ENCODE results near the gene KCNA3.

Gene KCNA3

GRCh38 chr1:110636149-110636935 lies 38.4 kb downstream of the KCNA3 start:
- Histone ChIP-seq H3K4me1 (ENCODE audit: control insufficient read depth, low read depth, low read length) (no peaks in the 10 kb centered on the region), H3K9ac (ENCODE audit: low read length) (no peak overlapping the region), H3K4me3 (ENCODE audit: low read length) (no peak overlapping the region), H3K27me3 (ENCODE audit: control insufficient read depth, insufficient read depth, low read length) (no peaks in the 10 kb centered on the region), H3K27ac (ENCODE audit: low read length) (no peak overlapping the region), H3K36me3 (ENCODE audit: control insufficient read depth, low read depth, low read length) (no peaks in the 10 kb centered on the region), H3K9me3 (ENCODE audit: control insufficient read depth, low read depth, low read length) (no peaks in the 10 kb centered on the region)

DNA sequence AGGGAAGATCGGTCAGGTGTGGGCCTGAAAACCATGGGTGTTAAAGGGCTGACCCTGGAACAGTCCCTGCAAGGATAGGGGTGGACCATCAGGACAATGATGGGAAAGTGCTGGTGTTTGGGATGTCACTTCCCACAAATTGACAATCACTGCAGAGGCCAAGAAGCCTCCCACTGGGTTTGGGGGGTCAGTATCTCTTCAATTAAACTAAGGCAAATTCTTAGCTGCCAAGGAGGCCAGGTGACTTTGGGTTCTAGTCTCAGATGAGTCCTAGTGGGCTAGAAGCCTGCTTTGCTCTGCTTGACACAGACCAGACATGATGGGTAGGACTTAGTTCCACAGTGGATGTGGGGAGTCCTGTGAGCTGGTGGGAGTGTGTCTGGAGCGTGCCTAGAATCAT lies 39.3 kb downstream of the KCNA3 start:
- Histone ChIP-seq H3K9ac (ENCODE audit: low read length) (no peak overlapping the region), H3K27me3 (ENCODE audit: control insufficient read depth, insufficient read depth, low read length) (no peaks in the 10 kb centered on the region), H3K27ac (ENCODE audit: low read length) (no peak overlapping the region), H3K36me3 (ENCODE audit: control insufficient read depth, low read depth, low read length) (no peaks in the 10 kb centered on the region), H3K4me1 (ENCODE audit: control insufficient read depth, low read depth, low read length) (no peaks in the 10 kb centered on the region), H3K4me3 (ENCODE audit: low read length) (no peak overlapping the region), H3K9me3 (ENCODE audit: control insufficient read depth, low read depth, low read length) (no peaks in the 10 kb centered on the region)

GRCh38 chr1:110634455-110635311 lies 40.1 kb downstream of the KCNA3 start:
- no peaks in the 10 kb centered on the region for H3K4me1 ChIP-seq (ENCODE audit: control insufficient read depth, low read depth, low read length)
- no peak overlapping the region for H3K27ac ChIP-seq (ENCODE audit: low read length)
- no peak overlapping the region for H3K9ac ChIP-seq (ENCODE audit: low read length)
- H3K4me3 ChIP-seq (ENCODE audit: low read length) = no peak overlapping the region
- no peaks in the 10 kb centered on the region for H3K36me3 ChIP-seq (ENCODE audit: control insufficient read depth, low read depth, low read length)
- H3K9me3 ChIP-seq (ENCODE audit: control insufficient read depth, low read depth, low read length) = no peaks in the 10 kb centered on the region
- H3K27me3 ChIP-seq (ENCODE audit: control insufficient read depth, insufficient read depth, low read length) = no peaks in the 10 kb centered on the region

DNA sequence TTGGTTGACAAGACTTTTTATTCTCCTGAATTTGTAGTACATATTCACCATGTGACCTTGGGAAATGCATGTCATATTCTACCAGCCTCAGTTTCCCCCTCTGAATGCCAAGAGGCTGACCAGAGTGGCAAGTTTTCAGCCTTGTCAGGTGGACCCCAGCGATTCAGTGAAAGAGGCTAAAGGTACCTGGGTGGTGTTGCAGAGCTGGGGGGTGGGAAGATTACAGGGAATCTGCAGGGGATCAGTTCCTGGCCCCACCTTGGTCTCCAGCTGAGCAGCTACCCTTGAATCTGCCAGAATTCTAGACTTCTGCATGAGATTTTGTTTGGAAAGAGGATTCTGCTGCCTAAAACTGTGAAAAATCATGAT lies 40.7 kb downstream of the KCNA3 start:
- Histone ChIP-seq H3K27me3 (ENCODE audit: control insufficient read depth, insufficient read depth, low read length) (no peaks in the 10 kb centered on the region), H3K4me3 (ENCODE audit: low read length) (no peak overlapping the region), H3K27ac (ENCODE audit: low read length) (no peak overlapping the region), H3K9ac (ENCODE audit: low read length) (no peak overlapping the region), H3K9me3 (ENCODE audit: control insufficient read depth, low read depth, low read length) (no peaks in the 10 kb centered on the region), H3K36me3 (ENCODE audit: control insufficient read depth, low read depth, low read length) (no peaks in the 10 kb centered on the region), H3K4me1 (ENCODE audit: control insufficient read depth, low read depth, low read length) (no peaks in the 10 kb centered on the region)

DNA sequence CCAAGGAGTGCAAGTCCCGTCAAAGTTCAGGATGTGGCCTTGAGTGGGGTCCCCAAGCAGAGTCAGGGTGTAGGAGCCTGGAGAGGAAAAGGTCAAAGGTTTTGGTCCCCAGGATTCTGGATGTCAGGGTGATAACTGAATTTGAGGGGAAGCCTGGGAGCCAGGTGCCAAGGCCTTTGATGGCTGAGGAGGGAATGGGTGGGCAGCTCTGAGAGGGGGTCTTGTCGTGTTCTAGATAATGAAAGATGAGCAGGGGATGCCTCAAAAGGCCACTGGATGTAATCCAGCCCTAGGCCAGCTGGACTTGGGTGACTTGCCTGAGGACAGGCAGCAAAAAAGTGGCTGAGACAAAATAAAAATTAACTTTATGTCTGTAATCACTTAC lies 41.1 kb downstream of the KCNA3 start:
- Histone ChIP-seq H3K36me3 (ENCODE audit: control insufficient read depth, low read depth, low read length) (no peaks in the 10 kb centered on the region), H3K4me1 (ENCODE audit: control insufficient read depth, low read depth, low read length) (no peaks in the 10 kb centered on the region), H3K27me3 (ENCODE audit: control insufficient read depth, insufficient read depth, low read length) (no peaks in the 10 kb centered on the region), H3K27ac (ENCODE audit: low read length) (no peak overlapping the region), H3K4me3 (ENCODE audit: low read length) (no peak overlapping the region), H3K9me3 (ENCODE audit: control insufficient read depth, low read depth, low read length) (no peaks in the 10 kb centered on the region), H3K9ac (ENCODE audit: low read length) (no peak overlapping the region)

DNA sequence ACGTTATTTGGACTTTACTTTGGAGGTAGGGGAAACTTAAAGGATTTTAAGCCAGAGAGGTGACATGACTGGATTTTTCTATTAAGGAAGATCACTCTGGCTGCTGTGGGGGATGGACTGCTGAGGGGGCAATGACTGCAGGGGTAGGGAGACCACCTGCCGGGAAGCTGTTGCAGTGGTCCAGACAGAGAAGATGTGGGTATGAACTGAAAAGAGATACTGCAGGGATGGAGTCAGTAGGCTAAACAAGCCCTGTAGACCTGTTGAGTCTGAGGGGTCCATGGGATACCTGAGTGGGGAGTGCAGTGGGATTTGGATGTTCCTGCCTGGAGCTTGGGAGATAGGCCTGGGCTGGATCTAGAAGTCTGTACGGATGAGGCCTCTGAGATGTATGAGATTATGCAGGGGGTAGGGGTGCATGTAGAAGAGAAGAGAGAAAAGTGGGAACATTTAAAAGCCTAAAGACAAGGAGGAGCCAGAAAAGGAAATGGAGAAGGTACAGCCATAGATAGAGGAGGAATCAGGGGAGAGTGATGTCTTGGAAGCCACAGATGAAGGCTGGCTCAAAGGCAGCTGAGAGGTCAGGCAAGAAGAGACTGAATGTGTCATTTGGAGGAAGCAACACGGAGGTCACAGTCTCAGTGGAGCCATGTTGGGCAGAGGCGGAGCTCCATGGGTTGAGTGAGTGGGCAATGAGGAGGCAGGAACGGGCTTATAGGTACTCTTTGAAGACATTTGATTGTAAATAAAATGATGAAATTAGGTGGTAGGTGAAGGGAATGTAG lies 42.7 kb downstream of the KCNA3 start:
- Histone ChIP-seq H3K9ac (ENCODE audit: low read length) (no peak overlapping the region), H3K4me1 (ENCODE audit: control insufficient read depth, low read depth, low read length) (no peaks in the 10 kb centered on the region), H3K27me3 (ENCODE audit: control insufficient read depth, insufficient read depth, low read length) (no peaks in the 10 kb centered on the region), H3K4me3 (ENCODE audit: low read length) (no peak overlapping the region), H3K9me3 (ENCODE audit: control insufficient read depth, low read depth, low read length) (no peaks in the 10 kb centered on the region), H3K36me3 (ENCODE audit: control insufficient read depth, low read depth, low read length) (no peaks in the 10 kb centered on the region), H3K27ac (ENCODE audit: low read length) (no peak overlapping the region)

GRCh38 chr1:110630839-110631663 lies 43.7 kb downstream of the KCNA3 start:
- no peak overlapping the region for H3K27ac ChIP-seq (ENCODE audit: low read length)

GRCh38 chr1:110628323-110629105 lies 46.2 kb downstream of the KCNA3 start:
- H3K9ac ChIP-seq (ENCODE audit: low read length) = no peak overlapping the region
- H3K27ac ChIP-seq (ENCODE audit: low read length) = no peak overlapping the region
- H3K36me3 ChIP-seq (ENCODE audit: control insufficient read depth, low read depth, low read length) = no peaks in the 10 kb centered on the region
- no peaks in the 10 kb centered on the region for H3K4me1 ChIP-seq (ENCODE audit: control insufficient read depth, low read depth, low read length)
- H3K27me3 ChIP-seq (ENCODE audit: control insufficient read depth, insufficient read depth, low read length) = no peaks in the 10 kb centered on the region
- no peak overlapping the region for H3K4me3 ChIP-seq (ENCODE audit: low read length)
- no peaks in the 10 kb centered on the region for H3K9me3 ChIP-seq (ENCODE audit: control insufficient read depth, low read depth, low read length)

More at GRCh38 chr1:110630839-110631663, 43.7 kb downstream of the KCNA3 start:
- Histone ChIP-seq H3K4me1 (ENCODE audit: control insufficient read depth, low read depth, low read length) (no peaks in the 10 kb centered on the region), H3K9ac (ENCODE audit: low read length) (no peak overlapping the region), H3K36me3 (ENCODE audit: control insufficient read depth, low read depth, low read length) (no peaks in the 10 kb centered on the region), H3K4me3 (ENCODE audit: low read length) (no peak overlapping the region), H3K9me3 (ENCODE audit: control insufficient read depth, low read depth, low read length) (no peaks in the 10 kb centered on the region), H3K27me3 (ENCODE audit: control insufficient read depth, insufficient read depth, low read length) (no peaks in the 10 kb centered on the region)

- H3K9me3 ChIP-seq (ENCODE audit: control insufficient read depth, low read depth, low read length) = no peaks in the 10 kb centered on the region
- no peaks in the 10 kb centered on the region for H3K4me1 ChIP-seq (ENCODE audit: control insufficient read depth, low read depth, low read length)
- no peak overlapping the region for H3K4me3 ChIP-seq (ENCODE audit: low read length)
- H3K9ac ChIP-seq (ENCODE audit: low read length) = no peak overlapping the region
- no peaks in the 10 kb centered on the region for H3K36me3 ChIP-seq (ENCODE audit: control insufficient read depth, low read depth, low read length)
- no peaks in the 10 kb centered on the region for H3K27me3 ChIP-seq (ENCODE audit: control insufficient read depth, insufficient read depth, low read length)
- no peak overlapping the region for H3K27ac ChIP-seq (ENCODE audit: low read length)
Observed at GRCh38 chr1:110627764-110628163, 47.0 kb downstream of the KCNA3 start.

- H3K9ac ChIP-seq (ENCODE audit: low read length) = no peak overlapping the region
- no peak overlapping the region for H3K27ac ChIP-seq (ENCODE audit: low read length)
- no peak overlapping the region for H3K4me3 ChIP-seq (ENCODE audit: low read length)
- no peaks in the 10 kb centered on the region for H3K36me3 ChIP-seq (ENCODE audit: control insufficient read depth, low read depth, low read length)
- no peaks in the 10 kb centered on the region for H3K4me1 ChIP-seq (ENCODE audit: control insufficient read depth, low read depth, low read length)
- peaks cover 5% of the 10 kb centered on the region for H3K27me3 ChIP-seq (ENCODE audit: control insufficient read depth, insufficient read depth, low read length)
- H3K9me3 ChIP-seq (ENCODE audit: control insufficient read depth, low read depth, low read length) = no peaks in the 10 kb centered on the region
Observed at GRCh38 chr1:110626889-110627288, 47.9 kb downstream of the KCNA3 start.

Data from iPS-18a (cell line).